ENCODE data around the gene KIF26B.

DNA sequence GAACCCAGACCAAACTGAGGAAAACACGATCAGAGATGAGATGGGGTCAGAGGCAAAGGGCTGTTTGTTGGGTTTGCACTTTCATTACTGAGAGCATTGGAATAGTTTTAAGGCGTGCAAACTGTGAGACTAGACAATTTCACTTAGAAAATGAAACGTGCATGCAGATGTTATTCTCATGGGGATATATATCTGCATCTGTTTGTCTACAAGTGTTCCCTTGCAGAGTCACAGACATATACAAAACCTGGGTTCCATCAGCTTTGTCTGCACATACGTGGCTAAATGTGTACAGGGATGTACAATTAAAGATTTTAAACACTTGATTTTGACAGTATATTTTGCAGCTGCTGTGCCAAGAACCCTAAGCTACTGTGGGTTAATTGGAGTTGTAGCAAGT is 355.4 kb downstream of the KIF26B start:
- TF ChIP-seq, protein P1, sequence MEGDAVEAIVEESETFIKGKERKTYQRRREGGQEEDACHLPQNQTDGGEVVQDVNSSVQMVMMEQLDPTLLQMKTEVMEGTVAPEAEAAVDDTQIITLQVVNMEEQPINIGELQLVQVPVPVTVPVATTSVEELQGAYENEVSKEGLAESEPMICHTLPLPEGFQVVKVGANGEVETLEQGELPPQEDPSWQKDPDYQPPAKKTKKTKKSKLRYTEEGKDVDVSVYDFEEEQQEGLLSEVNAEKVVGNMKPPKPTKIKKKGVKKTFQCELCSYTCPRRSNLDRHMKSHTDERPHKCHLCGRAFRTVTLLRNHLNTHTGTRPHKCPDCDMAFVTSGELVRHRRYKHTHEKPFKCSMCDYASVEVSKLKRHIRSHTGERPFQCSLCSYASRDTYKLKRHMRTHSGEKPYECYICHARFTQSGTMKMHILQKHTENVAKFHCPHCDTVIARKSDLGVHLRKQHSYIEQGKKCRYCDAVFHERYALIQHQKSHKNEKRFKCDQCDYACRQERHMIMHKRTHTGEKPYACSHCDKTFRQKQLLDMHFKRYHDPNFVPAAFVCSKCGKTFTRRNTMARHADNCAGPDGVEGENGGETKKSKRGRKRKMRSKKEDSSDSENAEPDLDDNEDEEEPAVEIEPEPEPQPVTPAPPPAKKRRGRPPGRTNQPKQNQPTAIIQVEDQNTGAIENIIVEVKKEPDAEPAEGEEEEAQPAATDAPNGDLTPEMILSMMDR (IDR thresholded peaks at IDR 0.05) = no peak
- TF ChIP-seq, protein P2, sequence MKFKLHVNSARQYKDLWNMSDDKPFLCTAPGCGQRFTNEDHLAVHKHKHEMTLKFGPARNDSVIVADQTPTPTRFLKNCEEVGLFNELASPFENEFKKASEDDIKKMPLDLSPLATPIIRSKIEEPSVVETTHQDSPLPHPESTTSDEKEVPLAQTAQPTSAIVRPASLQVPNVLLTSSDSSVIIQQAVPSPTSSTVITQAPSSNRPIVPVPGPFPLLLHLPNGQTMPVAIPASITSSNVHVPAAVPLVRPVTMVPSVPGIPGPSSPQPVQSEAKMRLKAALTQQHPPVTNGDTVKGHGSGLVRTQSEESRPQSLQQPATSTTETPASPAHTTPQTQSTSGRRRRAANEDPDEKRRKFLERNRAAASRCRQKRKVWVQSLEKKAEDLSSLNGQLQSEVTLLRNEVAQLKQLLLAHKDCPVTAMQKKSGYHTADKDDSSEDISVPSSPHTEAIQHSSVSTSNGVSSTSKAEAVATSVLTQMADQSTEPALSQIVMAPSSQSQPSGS (CRISPR knock-in tag; IDR thresholded peaks at IDR 0.05; ENCODE audit: borderline replicate concordance, low read depth) = no peak
- TF ChIP-seq ATF1 (CRISPR knock-in tag; IDR thresholded peaks at IDR 0.05) (no peak), JUN (CRISPR knock-in tag; IDR thresholded peaks at IDR 0.05) (no peak), GABPB1 (CRISPR knock-in tag; IDR thresholded peaks at IDR 0.05) (no peak)
- TF ChIP-seq, protein P3, sequence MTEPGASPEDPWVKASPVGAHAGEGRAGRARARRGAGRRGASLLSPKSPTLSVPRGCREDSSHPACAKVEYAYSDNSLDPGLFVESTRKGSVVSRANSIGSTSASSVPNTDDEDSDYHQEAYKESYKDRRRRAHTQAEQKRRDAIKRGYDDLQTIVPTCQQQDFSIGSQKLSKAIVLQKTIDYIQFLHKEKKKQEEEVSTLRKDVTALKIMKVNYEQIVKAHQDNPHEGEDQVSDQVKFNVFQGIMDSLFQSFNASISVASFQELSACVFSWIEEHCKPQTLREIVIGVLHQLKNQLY (CRISPR knock-in tag; IDR thresholded peaks at IDR 0.05) = no peak
- TF ChIP-seq, protein P4, sequence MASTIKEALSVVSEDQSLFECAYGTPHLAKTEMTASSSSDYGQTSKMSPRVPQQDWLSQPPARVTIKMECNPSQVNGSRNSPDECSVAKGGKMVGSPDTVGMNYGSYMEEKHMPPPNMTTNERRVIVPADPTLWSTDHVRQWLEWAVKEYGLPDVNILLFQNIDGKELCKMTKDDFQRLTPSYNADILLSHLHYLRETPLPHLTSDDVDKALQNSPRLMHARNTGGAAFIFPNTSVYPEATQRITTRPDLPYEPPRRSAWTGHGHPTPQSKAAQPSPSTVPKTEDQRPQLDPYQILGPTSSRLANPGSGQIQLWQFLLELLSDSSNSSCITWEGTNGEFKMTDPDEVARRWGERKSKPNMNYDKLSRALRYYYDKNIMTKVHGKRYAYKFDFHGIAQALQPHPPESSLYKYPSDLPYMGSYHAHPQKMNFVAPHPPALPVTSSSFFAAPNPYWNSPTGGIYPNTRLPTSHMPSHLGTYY (CRISPR knock-in tag; IDR thresholded peaks at IDR 0.05) = no peak
